K562 (cell line): ENCODE data around the gene CBFA2T3. TPM values are rescaled to one million over a fixed set of nuclear protein-coding genes. Genes with fewer than 3 reads are reported as not detected.

Experiments
- ATAC-seq: fragments of 200-7000 bp; cut with Tn5 transposase; 3 replicates; pipeline ENCODE4 v1.9.1; 2020; ENCODE audit warnings: moderate library complexity
- BruUV-seq: library from RNA; stranded (reverse); fragments of 400-500 nt; replicated peaks from 2 replicates; lab custom pipeline; 2021; lab: Mats Ljungman, UMichigan
- CTCF ChIA-PET: fragments of 300-600 bp; formaldehyde crosslinking; extraction: SDS; loops from one replicate; lab custom pipeline; 2021; ENCODE audit warnings: low intra/inter-chr PET ratio; lab: Yijun Ruan, JAX
- POLR2A ChIA-PET: fragments of 300-600, 350-650 bp; sonication (Branson Sonifier 250); formaldehyde crosslinking; extraction: SDS; loops from one replicate; lab custom pipeline; 2021; ENCODE audit warnings: antibody characterized with exemption, inconsistent platforms; lab: Yijun Ruan, JAX
- DNase-seq, 4 experiments: peaks; one replicate each; pipeline versions ENCODE4 v3.0.0 to v3.0.0-alpha.2; 2011 to 2018; ENCODE audit warnings: low spot score in 3 of 4, mixed read lengths in 3 of 4; ENCODE audit errors: extremely low read depth in 1 of 4
- FAIRE-seq: peaks from 2 replicates; lab custom pipeline; 2011; peaks lifted over from hg19 to GRCh38; lab: Jason Lieb, UNC
- H2AFZ ChIP-seq: 2 replicates; pipeline ENCODE4 v1.6.0; 2011; ENCODE audit warnings: low read depth, low read length, control low read depth, inconsistent platforms
- H3K27ac ChIP-seq: fragments of 200-600 bp; 3 replicates; pipeline ENCODE4 v1.8.0; 2011; ENCODE audit warnings: low read depth, mild to moderate bottlenecking, control low read depth, inconsistent platforms, low read length, moderate library complexity, mixed read lengths; ENCODE audit errors: extremely low read depth
- H3K27me3 ChIP-seq, 2 experiments: fragments of 300-600 bp in 1 of 2; 2 replicates in 1 of 2; 3 replicates in 1 of 2; pipeline versions ENCODE4 v1.6.0 to v1.8.0; 2011; ENCODE audit warnings: inconsistent platforms in 2 of 2, low read length in 2 of 2, mild to moderate bottlenecking in 1 of 2, mixed read lengths in 1 of 2, moderate library complexity in 1 of 2; ENCODE audit not compliant: control insufficient read depth in 2 of 2, insufficient read depth in 2 of 2
- H3K36me3 ChIP-seq: fragments of 300-600 bp; 3 replicates; pipeline ENCODE4 v1.8.0; 2011; ENCODE audit warnings: mild to moderate bottlenecking, low read length, inconsistent platforms; ENCODE audit not compliant: control insufficient read depth, insufficient read depth
- H3K4me1 ChIP-seq, 2 experiments: fragments of 200-600 bp in 1 of 2; replicated peaks in 1 of 2; 2 replicates in 1 of 2; 3 replicates in 1 of 2; pipeline versions ENCODE4 v1.5.1 to v1.8.0; 2011; ENCODE audit warnings: inconsistent platforms in 2 of 2, low read length in 2 of 2, mild to moderate bottlenecking in 1 of 2, mixed read lengths in 1 of 2, moderate library complexity in 1 of 2; ENCODE audit not compliant: control insufficient read depth in 2 of 2, insufficient read depth in 2 of 2
- H3K4me2 ChIP-seq: 2 replicates; pipeline ENCODE4 v1.6.1; 2011; ENCODE audit warnings: low read length, control low read depth, inconsistent platforms, mixed read lengths; ENCODE audit not compliant: insufficient read depth
- H3K4me3 ChIP-seq: fragments of 200-600 bp; sonication (generic), shearing (Covaris generic); 2 replicates; pipeline ENCODE4 v1.5.1; 2016; ENCODE audit warnings: control low read depth, inconsistent platforms
- H3K79me2 ChIP-seq: fragments of 200-600 bp; 3 replicates; pipeline ENCODE4 v1.8.0; 2011; ENCODE audit warnings: low read length, inconsistent platforms; ENCODE audit not compliant: control insufficient read depth, insufficient read depth
- H3K9ac ChIP-seq, 2 experiments: 2 replicates each; pipeline versions ENCODE4 v1.6.0 to v1.6.1; 2011; ENCODE audit warnings: low read depth in 2 of 2, low read length in 2 of 2, control low read depth in 1 of 2, inconsistent platforms in 1 of 2, mild to moderate bottlenecking in 1 of 2, mixed read lengths in 1 of 2; ENCODE audit not compliant: insufficient read depth in 1 of 2
- H3K9me1 ChIP-seq: one replicate; pipeline ENCODE4 v1.6.0; 2011; ENCODE audit warnings: inconsistent platforms, mild to moderate bottlenecking, low read length, moderate library complexity; ENCODE audit not compliant: control insufficient read depth, insufficient read depth
- H3K9me3 ChIP-seq: replicated peaks from 2 replicates; pipeline ENCODE4 v1.5.1; 2011; ENCODE audit warnings: low read depth, low read length, inconsistent platforms; ENCODE audit not compliant: control insufficient read depth, insufficient read depth
- H4K20me1 ChIP-seq: replicated peaks from 2 replicates; pipeline ENCODE4 v1.6.1; 2011; ENCODE audit warnings: low read length, inconsistent platforms, mixed read lengths; ENCODE audit not compliant: control insufficient read depth, insufficient read depth
- ADNP ChIP-seq: fragments of 200-800 bp; sonication (Bioruptor generic); IDR thresholded peaks from 2 replicates; pipeline ENCODE4 v1.6.1; 2016; ENCODE audit warnings: missing genetic modification characterization, missing compliant biosample characterization
- BCOR ChIP-seq: fragments of 450-650 bp; IDR thresholded peaks from 2 replicates; pipeline ENCODE4 v1.6.1; 2016
- CBX1 ChIP-seq: sonication (generic); IDR thresholded peaks from 2 replicates; pipeline ENCODE4 v1.6.1; 2016; ENCODE audit warnings: antibody characterized with exemption, low read depth, mild to moderate bottlenecking
- CHD4 ChIP-seq: fragments of 200-600 bp; sonication (generic); IDR thresholded peaks from 3 replicates; pipeline ENCODE4 v1.6.1; 2012; ENCODE audit warnings: low read depth, mild to moderate bottlenecking, mixed read lengths, low read length, inconsistent platforms; ENCODE audit not compliant: insufficient read depth, insufficient replicate concordance, poor library complexity, severe bottlenecking
- GABPA ChIP-seq: fragments of 200-800 bp; sonication (Bioruptor generic); conservative IDR thresholded peaks from 2 replicates; pipeline ENCODE4 v1.6.1; 2016; ENCODE audit warnings: low read depth, missing genetic modification characterization, missing compliant biosample characterization
- IRF9 ChIP-seq: fragments of 450-650 bp; IDR thresholded peaks from 2 replicates; pipeline ENCODE4 v1.6.1; 2016; ENCODE audit warnings: missing biosample characterization, missing genetic modification characterization
- KDM1A ChIP-seq, 2 experiments: fragments of 450-650 bp; IDR thresholded peaks; 2 replicates each; pipeline ENCODE4 v1.6.1; 2016; ENCODE audit warnings: mild to moderate bottlenecking in 2 of 2
- MYBL2 ChIP-seq, 2 experiments: fragments of 450-650 bp in 1 of 2; sonication (generic) in 1 of 2; formaldehyde crosslinking in 1 of 2; IDR thresholded peaks; 2 replicates each; pipeline versions ENCODE4 v1.6.1 to v1.8.1; 2017 to 2022; ENCODE audit warnings: borderline replicate concordance in 1 of 2, inconsistent platforms in 1 of 2, low read depth in 1 of 2, mild to moderate bottlenecking in 1 of 2, missing genetic modification reagents in 1 of 2, moderate library complexity in 1 of 2
- NFIC ChIP-seq: fragments of 450-650 bp; IDR thresholded peaks from 2 replicates; pipeline ENCODE4 v1.6.1; 2017; ENCODE audit warnings: mild to moderate bottlenecking, inconsistent platforms
- POLR2A ChIP-seq: fragments of 450-650 bp; conservative IDR thresholded peaks from 2 replicates; pipeline ENCODE4 v1.6.1; 2016
- POLR2G ChIP-seq: fragments of 200-400 bp; formaldehyde crosslinking; IDR thresholded peaks from 2 replicates; pipeline ENCODE4 v1.6.1; 2017; ENCODE audit warnings: low read depth, mild to moderate bottlenecking, antibody characterized with exemption, low read length, moderate library complexity
- PTBP1 ChIP-seq: fragments of 200-400 bp; formaldehyde crosslinking; IDR thresholded peaks from 2 replicates; pipeline ENCODE4 v1.6.1; 2017; ENCODE audit warnings: low read depth, low read length
- RBM22 ChIP-seq: fragments of 200-400 bp; formaldehyde crosslinking; IDR thresholded peaks from 2 replicates; pipeline ENCODE4 v1.6.1; 2018; ENCODE audit warnings: low read length, low read depth; ENCODE audit not compliant: poor library complexity, severe bottlenecking
- RBM25 ChIP-seq: fragments of 200-400 bp; formaldehyde crosslinking; IDR thresholded peaks from 2 replicates; pipeline ENCODE4 v1.6.1; 2018; ENCODE audit warnings: low read length, low read depth, moderate library complexity; ENCODE audit not compliant: severe bottlenecking
- RFX1 ChIP-seq: fragments of 450-650 bp; IDR thresholded peaks from 2 replicates; pipeline ENCODE4 v1.6.1; 2016; ENCODE audit warnings: mild to moderate bottlenecking, moderate library complexity
- SMARCA5 ChIP-seq: fragments of 450-650 bp; IDR thresholded peaks from 2 replicates; pipeline ENCODE4 v1.6.1; 2016
- SUPT5H ChIP-seq: fragments of 450-650 bp; IDR thresholded peaks from 2 replicates; pipeline ENCODE4 v1.6.1; 2016
- ZNF146 ChIP-seq: IDR thresholded peaks from one replicate; pipeline ENCODE4 v1.6.1; 2018; ENCODE audit warnings: missing compliant biosample characterization; ENCODE audit not compliant: unreplicated experiment
- WGBS: fragments of 100-300 bp; shearing (Covaris generic); methylation state at CpG from one replicate; pipeline ENCODE4 v1.1.6; 2016; ENCODE audit warnings: low coverage, mixed read lengths; ENCODE audit not compliant: insufficient coverage; ENCODE audit errors: missing lambda C conversion rate; 5-methylcytosine and 5-hydroxymethylcytosine counted together
- in situ Hi-C: fragments of 300-500 bp; cut with MboI; formaldehyde crosslinking; loops from 4 replicates; pipeline ENCODE4 v1.15.0; 2018; ENCODE audit warnings: inconsistent platforms, mixed read lengths
- intact Hi-C: fragments of 100-400 bp; cut with micrococcal nuclease; formaldehyde crosslinking; loops from 2 replicates; pipeline ENCODE4 v1.14.2; 2022
- polyA plus RNA-seq, 8 experiments: library from polyadenylated mRNA; depleted of rRNA in 4 of 8; stranded (reverse) in 5 of 8; unstranded in 3 of 8; fragments of >200 nt; fragmentation: Nextera tagmentation in 2 of 8; fragmentation: Illumina TruSeq in 1 of 8; extraction: Ambion mirVana in 2 of 8; extraction: Trizol in 1 of 8; gene quantifications; 2 replicates each; pipeline versions ENCODE4 v1.2.1 to v1.2.3, GENCODE V29; 2011 to 2014; ENCODE audit warnings: inconsistent platforms in 1 of 8, missing spikeins in 1 of 8
- total RNA-seq, 7 experiments: library from RNA; depleted of rRNA in 6 of 7; stranded (reverse); fragments of >200 nt in 6 of 7; fragmentation: Illumina TruSeq in 2 of 7; extraction: Trizol in 2 of 7; gene quantifications; 2 replicates each; pipeline versions ENCODE4 v1.2.1 to v1.2.3, GENCODE V29; 2011 to 2021; ENCODE audit warnings: low replicate concordance in 1 of 7
- TF ChIP-seq, protein P1 (sequence below): sonication (generic); formaldehyde crosslinking; IDR thresholded peaks from 2 replicates; pipeline ENCODE4 v1.8.0; 2022; ENCODE audit warnings: mild to moderate bottlenecking, low read depth, missing genetic modification reagents

CBFA2T3 gene
- total and polyA plus RNA-seq, 9 of the 15 experiments (the other 6 are each of a cell fraction or from before 2014, with no cell fraction given) = 2.3 to 145 (median 6.7) TPM

GRCh38 chr16:88911136-88911945, 65.7 kb downstream of the CBFA2T3 start:
- peaks cover 94% of the 10 kb centered on the region for H3K79me2 ChIP-seq
- no peaks in the 10 kb centered on the region for H3K9me3 ChIP-seq
- peaks cover 14% of the 10 kb centered on the region for H3K9me1 ChIP-seq
- intact Hi-C loops (no loop called here), in situ Hi-C loops (no loop called here)
- WGBS = 89% methylated on average over 28 of the region's 36 CpGs
- peak overlapping the region in 1 of 2 experiments; percentile 2; a peak in 1 of 4 replicates for H3K9ac ChIP-seq
- CTCF ChIA-PET = no interaction called here
- DNase-seq (no peak), FAIRE-seq (no peak), ATAC-seq (no peak)
- no peak overlapping the region for H2AFZ ChIP-seq
- H3K4me1 ChIP-seq = peaks cover 0 to 67% of the 10 kb centered on the region in 2 experiments; a peak in 4 of 5 replicates
- BruUV-seq = no TSS peak
- POLR2A ChIA-PET = no interaction called here
- no peaks in the 10 kb centered on the region for H3K27me3 ChIP-seq
- H4K20me1 ChIP-seq = peaks cover 76% of the 10 kb centered on the region
- no peak overlapping the region for H3K4me3 ChIP-seq
- H3K27ac ChIP-seq = no peak overlapping the region
- H3K36me3 ChIP-seq = peaks cover 75% of the 10 kb centered on the region
- no peak overlapping the region for H3K4me2 ChIP-seq
- TF ChIP-seq, protein P1, sequence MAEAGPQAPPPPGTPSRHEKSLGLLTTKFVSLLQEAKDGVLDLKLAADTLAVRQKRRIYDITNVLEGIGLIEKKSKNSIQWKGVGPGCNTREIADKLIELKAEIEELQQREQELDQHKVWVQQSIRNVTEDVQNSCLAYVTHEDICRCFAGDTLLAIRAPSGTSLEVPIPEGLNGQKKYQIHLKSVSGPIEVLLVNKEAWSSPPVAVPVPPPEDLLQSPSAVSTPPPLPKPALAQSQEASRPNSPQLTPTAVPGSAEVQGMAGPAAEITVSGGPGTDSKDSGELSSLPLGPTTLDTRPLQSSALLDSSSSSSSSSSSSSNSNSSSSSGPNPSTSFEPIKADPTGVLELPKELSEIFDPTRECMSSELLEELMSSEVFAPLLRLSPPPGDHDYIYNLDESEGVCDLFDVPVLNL (CRISPR knock-in tag) = no peak
- TF ChIP-seq ADNP (peak; percentile 53; the same call in 1 of the 2 replicates), NFIC (peak; percentile 85), SMARCA5 (peak; percentile 77; the same call in 1 of the 2 replicates), RFX1 (peak; percentile 88), RBM25 (peak; percentile 62), CHD4 (peak; percentile 32), POLR2A (peak; percentile 19; the same call in 1 of the 2 replicates), IRF9 (tag) (no peak), SUPT5H (no peak), MYBL2 (IDR thresholded peaks at IDR 0.05; ENCODE audit: low read depth) (no peak), MYBL2 (CRISPR knock-in tag; IDR thresholded peaks at IDR 0.05; ENCODE audit: borderline replicate concordance) (no peak), GABPA (tag) (no peak), KDM1A (IDR thresholded peaks at IDR 0.05) (peak; percentile 42 to 51; a peak in 2 of 4 replicates), CBX1 (0 out of 2 replicates have a peak, but pooled peaks have one; percentile 58), RBM22 (peak; percentile 83), POLR2G (peak; percentile 52), ZNF146 (CRISPR knock-in tag) (peak; percentile 1), BCOR (peak; percentile 90), PTBP1 (0 out of 2 replicates have a peak, but pooled peaks have one; percentile 74)
